ENCODE measurements around the gene ERCC2.

DNA sequence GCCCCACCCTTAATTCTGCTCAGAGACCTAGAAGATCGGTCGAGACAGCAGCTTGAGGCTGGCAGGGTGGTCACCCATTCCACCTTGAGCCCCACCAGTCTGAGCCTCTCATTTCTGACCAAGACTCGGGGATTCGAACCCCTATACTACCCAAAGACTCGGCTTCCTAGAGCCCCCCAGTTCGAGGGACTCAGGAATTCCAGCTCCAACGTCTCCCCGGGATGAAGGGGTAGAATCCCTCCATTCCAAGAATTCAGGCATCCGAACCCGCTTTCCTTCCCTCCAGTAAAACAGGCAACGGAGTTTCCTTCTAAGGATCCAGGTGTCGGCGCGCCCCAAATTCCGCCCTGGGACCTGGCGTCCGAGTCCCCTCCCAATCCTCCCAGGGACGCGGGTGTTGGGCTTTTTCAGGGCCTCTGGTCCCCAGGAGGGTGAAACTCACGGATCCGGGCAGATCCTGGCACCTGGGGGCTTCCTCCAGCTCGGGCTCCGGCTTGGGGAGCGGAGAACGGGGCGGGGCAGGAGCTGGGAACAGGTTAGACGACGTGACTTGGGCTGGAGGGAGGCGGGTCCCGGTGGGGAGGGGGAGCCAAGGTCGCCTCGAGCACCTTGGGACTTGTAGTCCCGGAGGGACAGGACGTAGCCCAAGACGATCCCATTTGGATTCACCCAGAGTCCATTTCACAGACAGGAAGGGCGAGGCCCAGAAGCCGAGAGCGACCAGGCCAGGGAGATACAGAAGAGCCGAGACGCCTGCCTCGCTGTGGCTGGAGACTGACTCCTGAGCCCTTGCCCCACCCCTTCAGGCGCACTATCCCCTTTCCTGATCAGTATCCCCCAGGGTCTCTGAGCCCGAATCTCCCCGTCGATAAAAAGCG is 34.4 kb upstream of the ERCC2 start, which contains the start of gene PPP1R13L:
- TF ChIP-seq, protein P1, sequence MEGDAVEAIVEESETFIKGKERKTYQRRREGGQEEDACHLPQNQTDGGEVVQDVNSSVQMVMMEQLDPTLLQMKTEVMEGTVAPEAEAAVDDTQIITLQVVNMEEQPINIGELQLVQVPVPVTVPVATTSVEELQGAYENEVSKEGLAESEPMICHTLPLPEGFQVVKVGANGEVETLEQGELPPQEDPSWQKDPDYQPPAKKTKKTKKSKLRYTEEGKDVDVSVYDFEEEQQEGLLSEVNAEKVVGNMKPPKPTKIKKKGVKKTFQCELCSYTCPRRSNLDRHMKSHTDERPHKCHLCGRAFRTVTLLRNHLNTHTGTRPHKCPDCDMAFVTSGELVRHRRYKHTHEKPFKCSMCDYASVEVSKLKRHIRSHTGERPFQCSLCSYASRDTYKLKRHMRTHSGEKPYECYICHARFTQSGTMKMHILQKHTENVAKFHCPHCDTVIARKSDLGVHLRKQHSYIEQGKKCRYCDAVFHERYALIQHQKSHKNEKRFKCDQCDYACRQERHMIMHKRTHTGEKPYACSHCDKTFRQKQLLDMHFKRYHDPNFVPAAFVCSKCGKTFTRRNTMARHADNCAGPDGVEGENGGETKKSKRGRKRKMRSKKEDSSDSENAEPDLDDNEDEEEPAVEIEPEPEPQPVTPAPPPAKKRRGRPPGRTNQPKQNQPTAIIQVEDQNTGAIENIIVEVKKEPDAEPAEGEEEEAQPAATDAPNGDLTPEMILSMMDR (conservative IDR thresholded peaks at IDR 0.05; ENCODE audit: low read depth, low read length): no peak
- TF ChIP-seq EZH2 (IDR thresholded peaks at IDR 0.05; ENCODE audit: borderline replicate concordance, low read depth, low read length, poor library complexity, severe bottlenecking): no peak

Measured in A673 (cell line).